ENCODE measurements around the gene BTN2A1.
"Not testable (repeated sequence)": the region's sequence is repeated elsewhere in the genome, so short reads cannot be mapped to it uniquely, and the experiment has no call there.

The BTN2A1 gene

DNA sequence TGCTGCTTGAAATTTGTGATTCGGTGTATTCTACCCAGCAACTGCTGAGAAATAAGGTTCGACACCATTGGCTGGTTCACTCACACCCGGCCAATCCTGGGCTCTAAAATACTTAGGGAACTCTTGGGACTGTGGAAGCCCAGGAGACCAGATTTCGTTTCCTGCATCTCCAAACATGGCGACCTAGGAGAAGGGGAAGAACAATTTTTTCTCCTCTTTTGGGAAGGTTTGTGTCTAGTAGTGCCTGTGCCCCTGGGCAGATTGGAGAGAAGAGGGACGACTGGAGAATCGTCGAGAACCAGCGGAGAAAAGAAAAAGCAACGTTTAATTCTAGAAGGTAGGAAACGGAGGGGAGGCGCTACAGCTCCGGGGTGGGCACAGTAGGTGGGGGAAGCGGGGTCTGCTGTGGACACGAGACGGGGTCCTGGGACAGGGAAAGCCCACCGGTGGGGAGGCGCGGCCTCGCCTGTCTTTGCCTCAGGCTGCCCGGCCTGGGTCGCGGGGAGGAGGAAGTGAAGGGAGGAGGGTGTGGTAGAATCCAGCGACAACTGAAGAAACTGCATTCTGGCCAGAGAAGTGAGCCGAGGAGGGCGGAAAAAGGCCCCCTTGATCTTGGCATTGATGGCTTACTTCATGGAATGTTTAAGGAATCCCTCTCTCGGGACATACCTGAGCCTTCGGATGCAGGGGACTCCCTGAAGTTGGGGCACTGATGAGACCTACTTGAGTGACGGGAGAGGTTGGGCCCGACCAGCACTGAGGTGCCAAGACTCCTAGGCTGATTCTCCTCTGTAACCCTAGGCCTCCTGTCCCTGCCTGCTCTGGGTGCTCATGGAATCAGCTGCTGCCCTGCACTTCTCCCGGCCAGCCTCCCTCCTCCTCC is at the start of gene BTN2A1:
Gene BTN2A1 (plus strand): TSS at position 150 of the 883 bp plus-strand sequence. CDS start 682 bp downstream, at position 832.
- peak; percentile 94 for DNase-seq (ENCODE audit: low spot score)

- DNase-seq (ENCODE audit: low spot score) = no peak
These were observed 48.7 kb upstream of the BTN2A1 start for GRCh38 chr6:26408828-26409730.

- no peak for DNase-seq (ENCODE audit: low spot score)
These were observed 46.0 kb upstream of the BTN2A1 start for GRCh38 chr6:26411751-26412150.

DNA sequence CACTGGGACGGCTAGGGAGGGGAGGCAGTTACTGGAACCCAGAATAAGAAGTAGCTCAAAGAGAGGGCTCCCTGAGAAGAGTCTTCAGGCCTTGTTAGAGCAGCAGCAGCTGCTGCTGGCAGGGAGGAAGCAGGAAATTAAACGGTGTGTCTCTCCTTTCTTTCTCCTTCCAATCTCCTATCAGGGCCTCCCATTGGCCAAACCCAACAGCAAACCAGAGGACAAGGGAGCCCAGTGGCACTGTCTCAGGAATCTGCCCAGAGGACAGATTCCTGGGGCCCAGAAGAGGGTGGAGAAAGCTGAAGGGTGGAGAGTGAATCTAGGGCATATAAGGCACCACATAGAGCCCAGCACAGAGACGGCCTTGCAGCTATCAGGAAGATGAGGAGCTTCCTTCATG is 45.5 kb upstream of the BTN2A1 start:
- DNase-seq (ENCODE audit: low spot score) = no peak

- DNase-seq (ENCODE audit: low spot score) = no peak
These were observed 44.8 kb upstream of the BTN2A1 start for GRCh38 chr6:26412954-26413353.

DNA sequence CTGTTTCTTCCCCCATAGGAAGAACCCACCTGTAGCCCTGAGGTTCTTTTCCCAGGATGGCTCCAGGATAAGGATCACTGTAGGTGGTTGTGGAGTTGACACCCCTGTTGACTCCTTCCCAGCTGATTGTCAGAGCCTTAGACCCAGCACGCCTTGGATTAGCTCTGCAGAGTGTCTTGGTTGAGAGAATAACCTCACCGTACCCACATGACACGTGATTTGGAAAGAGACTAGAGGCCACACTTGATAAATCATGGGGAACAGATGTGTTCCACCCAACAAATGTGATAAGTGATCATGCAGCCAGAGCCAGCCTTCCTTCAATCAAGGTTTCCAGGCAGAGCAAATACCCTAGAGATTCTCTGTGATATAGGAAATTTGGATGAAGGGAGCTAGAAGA is 43.5 kb upstream of the BTN2A1 start:
- peak; percentile 32 for DNase-seq (ENCODE audit: low spot score)

- DNase-seq (ENCODE audit: low spot score) = no peak
These were observed 42.6 kb upstream of the BTN2A1 start for GRCh38 chr6:26415036-26415614.

DNA sequence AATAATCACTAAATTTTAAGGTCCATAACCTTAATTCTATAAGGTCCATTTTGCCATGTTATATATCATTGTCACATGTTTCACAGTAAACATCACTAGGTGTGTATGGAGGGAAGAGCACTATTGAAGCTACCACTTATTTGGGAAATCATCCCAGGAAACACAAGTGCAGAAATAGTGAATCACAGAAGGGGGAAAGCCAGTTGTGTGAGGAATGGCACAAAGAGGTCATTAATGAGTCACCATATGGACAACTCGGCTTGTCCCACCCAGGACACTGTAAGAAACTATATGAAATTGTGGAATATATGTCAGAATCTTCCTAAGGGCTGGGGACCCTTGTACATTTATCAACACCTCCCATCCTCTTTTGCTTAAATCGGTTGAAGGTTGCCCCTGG is 42.0 kb upstream of the BTN2A1 start:
- DNase-seq (ENCODE audit: low spot score) = peak; percentile 26

DNA sequence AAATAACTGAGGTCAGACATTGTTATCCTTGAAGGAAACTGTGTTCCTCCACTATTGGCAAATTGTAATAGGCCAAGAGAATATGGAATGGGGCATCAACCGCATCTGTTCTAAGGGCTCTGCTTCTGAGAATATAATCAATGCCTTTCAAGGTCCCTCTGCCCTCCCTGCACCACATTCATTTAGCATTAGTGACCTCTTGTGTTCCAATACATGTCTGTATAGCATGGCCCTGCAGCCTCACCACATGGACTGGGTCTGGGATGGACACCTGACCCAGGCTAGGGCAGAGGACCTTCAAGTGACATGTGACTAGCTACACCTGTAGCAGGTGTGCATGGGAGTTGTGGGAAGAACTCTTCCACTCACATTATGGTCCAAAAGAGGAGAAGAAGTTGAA is 41.5 kb upstream of the BTN2A1 start:
- DNase-seq (ENCODE audit: low spot score) = no peak

DNA sequence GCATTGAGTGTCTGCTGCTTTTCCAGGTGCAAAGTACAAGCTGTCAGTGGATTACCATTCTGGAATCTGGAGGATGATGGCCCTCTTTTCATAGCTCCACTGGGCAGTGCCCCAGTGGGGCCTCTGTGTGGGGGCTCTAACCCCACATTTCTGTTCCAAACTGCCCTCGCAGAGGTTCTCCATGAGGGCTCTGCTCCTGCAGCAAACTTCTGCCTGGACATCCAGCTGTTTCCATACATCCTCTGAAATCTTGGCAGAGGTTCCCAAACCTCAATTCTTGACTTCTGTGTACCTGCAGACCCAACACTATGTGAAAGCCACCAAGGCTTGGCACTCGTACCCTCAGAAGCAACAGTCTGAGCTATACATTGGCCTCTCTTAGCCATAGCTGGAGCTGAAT is 39.7 kb upstream of the BTN2A1 start:
- DNase-seq (ENCODE audit: low spot score) = not testable (repeated sequence)

GRCh38 chr6:26418795-26419194 is 39.0 kb upstream of the BTN2A1 start:
- not testable (repeated sequence) for DNase-seq (ENCODE audit: low spot score)

GRCh38 chr6:26420688-26421171 is 37.0 kb upstream of the BTN2A1 start:
- DNase-seq (ENCODE audit: low spot score) = peak; percentile 52

GRCh38 chr6:26421259-26422144 is 36.3 kb upstream of the BTN2A1 start:
- DNase-seq (ENCODE audit: low spot score) = peak; percentile 91

GRCh38 chr6:26422329-26422728 is 35.4 kb upstream of the BTN2A1 start:
- no peak for DNase-seq (ENCODE audit: low spot score)

DNA sequence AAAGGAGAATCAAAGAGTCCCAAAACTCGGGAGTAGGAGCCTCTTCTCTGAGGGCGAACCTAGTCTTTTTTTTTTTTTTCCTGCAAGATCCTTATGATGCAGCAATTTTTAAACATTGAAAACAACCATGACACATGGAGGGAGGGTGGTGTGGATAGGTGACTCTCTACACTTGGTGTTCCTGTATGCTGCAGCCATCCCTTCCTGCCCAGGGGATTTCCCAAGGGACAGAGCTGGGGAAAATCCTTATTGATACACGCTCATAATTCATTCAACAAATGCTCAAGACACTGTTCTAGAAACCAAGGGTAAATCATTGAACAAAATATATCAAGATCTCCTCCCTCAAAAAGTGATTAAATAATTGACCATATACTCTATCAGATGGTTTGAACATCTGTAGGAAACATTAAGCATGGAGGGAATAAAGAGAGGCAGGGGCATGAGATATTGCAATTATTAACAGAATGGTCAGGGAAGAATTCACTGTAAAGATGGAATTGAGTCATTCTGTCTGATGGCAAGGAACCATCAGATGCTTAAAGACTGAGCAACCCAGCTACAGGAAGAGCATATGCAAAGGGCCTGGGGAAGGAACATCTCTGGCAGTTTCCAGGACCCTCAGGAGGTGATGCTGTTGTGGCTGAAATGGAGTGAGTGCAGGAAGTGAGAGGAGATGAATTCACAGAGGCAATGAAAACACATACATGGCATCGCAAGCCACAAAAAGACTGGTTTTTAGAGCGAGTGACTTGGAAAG is 30.9 kb upstream of the BTN2A1 start:
- DNase-seq (ENCODE audit: low spot score) = peak; percentile 86

GRCh38 chr6:26427451-26427809 is 30.3 kb upstream of the BTN2A1 start:
- no peak for DNase-seq (ENCODE audit: low spot score)

DNA sequence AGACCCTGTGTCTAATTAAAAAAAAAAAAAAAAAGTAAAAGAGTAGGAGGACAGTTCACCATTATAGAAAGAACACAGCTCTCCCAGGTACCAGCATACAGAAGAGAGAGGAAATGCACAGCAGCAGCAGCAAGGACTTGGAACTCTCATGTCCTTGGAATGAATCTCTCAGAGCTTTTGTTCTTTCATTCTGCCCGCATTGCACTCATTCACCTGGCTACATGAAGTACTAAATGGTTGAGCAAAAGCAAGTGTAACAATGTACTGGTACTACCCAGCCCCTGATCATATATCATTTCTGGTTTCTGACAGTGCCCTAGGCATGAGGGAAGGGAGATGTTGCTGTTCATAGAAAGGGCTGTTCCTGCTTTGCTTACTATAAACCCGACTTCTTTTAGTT is 29.5 kb upstream of the BTN2A1 start:
- DNase-seq (ENCODE audit: low spot score) = no peak

DNA sequence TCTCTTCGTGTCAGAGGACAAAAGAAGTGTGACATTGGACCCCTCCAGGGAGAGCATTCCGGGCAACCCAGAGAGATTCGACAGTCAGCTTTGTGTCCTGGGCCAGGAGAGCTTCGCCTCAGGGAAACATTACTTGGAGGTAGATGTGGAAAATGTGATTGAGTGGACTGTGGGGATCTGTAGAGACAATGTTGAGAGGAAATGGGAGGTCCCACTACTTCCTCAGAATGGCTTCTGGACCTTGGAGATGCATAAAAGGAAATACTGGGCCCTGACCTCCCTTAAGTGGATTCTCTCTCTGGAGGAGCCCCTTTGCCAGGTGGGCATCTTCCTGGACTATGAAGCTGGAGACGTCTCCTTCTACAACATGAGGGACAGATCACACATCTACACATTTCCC is 27.0 kb upstream of the BTN2A1 start:
- DNase-seq (ENCODE audit: low spot score) = no peak

- no peak for DNase-seq (ENCODE audit: low spot score)
These were observed 26.2 kb upstream of the BTN2A1 start for GRCh38 chr6:26431258-26432172.
